Spleen (tissue), 11 donors: ENCODE measurements around the gene TTI1. TPM values are rescaled to one million over a fixed set of nuclear protein-coding genes. Genes with fewer than 3 reads are reported as not detected.

Experiments
- DNase-seq: peaks from one replicate; pipeline ENCODE4 v3.0.0-alpha.2; 2020
- H3K27ac ChIP-seq, 8 donors: fragments of 200-600 bp; sonication (generic) in 7 of 8; 1 replicate in 4 of 8; 2 replicates in 4 of 8; pipeline versions ENCODE4 v1.5.0 to v1.8.0; 2016 to 2021; ENCODE audit warnings: inconsistent platforms in 4 of 8, mild to moderate bottlenecking in 4 of 8, moderate library complexity in 1 of 8
- H3K27me3 ChIP-seq, 7 donors: fragments of 200-600 bp; sonication (generic) in 6 of 7; replicated peaks in 1 of 7; 1 replicate in 4 of 7; 2 replicates in 3 of 7; pipeline versions ENCODE4 v1.5.0 to v1.8.0; 2016 to 2021; ENCODE audit warnings: inconsistent platforms in 3 of 7, mild to moderate bottlenecking in 1 of 7
- H3K36me3 ChIP-seq, 6 donors: fragments of 200-600 bp; sonication (generic) in 5 of 6; 1 replicate in 4 of 6; 2 replicates in 2 of 6; pipeline versions ENCODE4 v1.5.0 to v1.8.0; 2016 to 2021; ENCODE audit warnings: inconsistent platforms in 2 of 6
- H3K4me1 ChIP-seq, 6 donors: fragments of 200-600 bp; sonication (generic) in 5 of 6; 1 replicate in 3 of 6; 2 replicates in 3 of 6; pipeline versions ENCODE4 v1.5.0 to v1.8.0; 2016 to 2021; ENCODE audit warnings: inconsistent platforms in 3 of 6
- H3K4me3 ChIP-seq, 8 donors: fragments of 200-600 bp; sonication (generic) in 7 of 8; 1 replicate in 4 of 8; 2 replicates in 4 of 8; pipeline versions ENCODE4 v1.5.0 to v1.8.0; 2016 to 2021; ENCODE audit warnings: inconsistent platforms in 4 of 8, mild to moderate bottlenecking in 4 of 8, moderate library complexity in 2 of 8
- H3K9me3 ChIP-seq, 8 donors: fragments of 200-600 bp; sonication (generic) in 7 of 8; 1 replicate in 4 of 8; 2 replicates in 4 of 8; pipeline versions ENCODE4 v1.5.0 to v1.8.0; 2016 to 2021; ENCODE audit warnings: inconsistent platforms in 4 of 8
- POLR2A ChIP-seq, 3 donors: fragments of 450-650 bp; IDR thresholded peaks; one replicate each; pipeline ENCODE4 v1.5.1; 2017; ENCODE audit warnings: antibody characterized with exemption in 3 of 3, mild to moderate bottlenecking in 1 of 3
- POLR2AphosphoS5 ChIP-seq, 3 donors: sonication (generic); formaldehyde crosslinking; IDR thresholded peaks; one replicate each; pipeline ENCODE4 v1.5.1; 2017; ENCODE audit warnings: antibody characterized with exemption in 3 of 3
- WGBS, 5 donors: extraction: QIAGEN DNeasy Blood & Tissue Kit in 3 of 5; methylation state at CpG; one replicate each; pipeline versions ENCODE4 v1.1.5 to v1.1.7; 2013 to 2018; 5-methylcytosine and 5-hydroxymethylcytosine counted together
- intact Hi-C: fragments of 100-400 bp; cut with DNase I; formaldehyde crosslinking; loops from one replicate; pipeline ENCODE4 v1.15.0; 2023; ENCODE audit warnings: low total_unique reads
- polyA plus RNA-seq, 3 donors: library from polyadenylated mRNA; stranded (reverse); fragments of 200-250 nt; gene quantifications; one replicate each; pipeline ENCODE4 v1.2.1, GENCODE V29; 2013
- total RNA-seq, 7 donors: library from RNA; depleted of rRNA in 3 of 7; stranded (reverse); fragments of >200 nt in 3 of 7; fragmentation: NEBNext Ultra II Directional in 4 of 7; extraction: Animal tissue kit (Norgen Biotek cat#: 25700) in 4 of 7; gene quantifications; one replicate each; pipeline versions ENCODE4 v1.1.0 to v1.2.1, GENCODE V29; 2016 to 2021
- TF ChIP-seq, protein P1 (sequence below), 11 experiments: fragments of 200-600 bp in 7 of 11; fragments of 450-650 bp in 4 of 11; sonication (generic) in 4 of 11; IDR thresholded peaks in 8 of 11; conservative IDR thresholded peaks in 3 of 11; 1 replicate in 7 of 11; 2 replicates in 4 of 11; pipeline versions ENCODE4 v1.4.0 to v1.8.0; 2016 to 2021; ENCODE audit warnings: antibody characterized with exemption in 11 of 11, inconsistent platforms in 4 of 11, mild to moderate bottlenecking in 1 of 11
- donor health status: healthy with polysubstance abuse.
- donor health status: DM: no; HTN: no; CAD: no; lungs with moderate emphysema.
- donor health status: DM: no; HTN: no; CAD: no.
- donor health status: Bipolar disorder and iron deficiency.
- donor health status: healthy.
- donor health status: DM: no; HTN: no; CAD: no.
- donor health status: DM: yes; HTN: yes; CAD: no.

The TTI1 gene
- total and polyA plus RNA-seq, 10 donors, result 5.9 to 25.2 (median 19.1) TPM

DNA sequence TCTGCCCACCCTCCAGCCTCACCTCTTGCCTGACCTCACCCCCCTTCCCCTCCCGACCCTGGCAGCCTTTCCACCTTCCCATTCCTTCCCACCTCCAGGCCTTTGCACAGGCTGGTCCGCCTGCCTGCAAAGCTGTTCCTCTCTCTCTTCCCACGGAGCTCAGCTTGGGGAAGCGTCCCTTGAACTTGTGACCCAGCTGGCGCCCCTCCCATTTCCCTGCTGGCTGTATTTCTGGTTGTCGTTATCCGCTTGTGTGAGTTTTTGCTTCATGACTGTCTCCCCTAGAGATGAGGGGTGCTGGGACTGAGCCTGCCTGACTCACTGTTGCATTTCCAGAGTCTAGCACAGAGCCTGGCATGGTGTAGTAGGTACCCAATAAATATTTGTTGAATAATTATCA lies 97.8 kb downstream of the TTI1 start:
- no peak overlapping the region for H3K27ac ChIP-seq
- no peak overlapping the region for H3K4me3 ChIP-seq
- no peaks in the 10 kb centered on the region for H3K27me3 ChIP-seq
- 41 to 69% (median 43%) methylated on average over 7 of the region's 7 CpGs for WGBS, 5 donors
- H3K4me1 ChIP-seq, result peaks cover 0 to 23% (median 13%) of the 10 kb centered on the region in 6 donors
- DNase-seq, result peak; percentile 84
- no peaks in the 10 kb centered on the region for H3K9me3 ChIP-seq
- intact Hi-C loops, result no loop called here
- TF ChIP-seq POLR2A (IDR thresholded peaks at IDR 0.05), result no peak
- TF ChIP-seq, protein P1, sequence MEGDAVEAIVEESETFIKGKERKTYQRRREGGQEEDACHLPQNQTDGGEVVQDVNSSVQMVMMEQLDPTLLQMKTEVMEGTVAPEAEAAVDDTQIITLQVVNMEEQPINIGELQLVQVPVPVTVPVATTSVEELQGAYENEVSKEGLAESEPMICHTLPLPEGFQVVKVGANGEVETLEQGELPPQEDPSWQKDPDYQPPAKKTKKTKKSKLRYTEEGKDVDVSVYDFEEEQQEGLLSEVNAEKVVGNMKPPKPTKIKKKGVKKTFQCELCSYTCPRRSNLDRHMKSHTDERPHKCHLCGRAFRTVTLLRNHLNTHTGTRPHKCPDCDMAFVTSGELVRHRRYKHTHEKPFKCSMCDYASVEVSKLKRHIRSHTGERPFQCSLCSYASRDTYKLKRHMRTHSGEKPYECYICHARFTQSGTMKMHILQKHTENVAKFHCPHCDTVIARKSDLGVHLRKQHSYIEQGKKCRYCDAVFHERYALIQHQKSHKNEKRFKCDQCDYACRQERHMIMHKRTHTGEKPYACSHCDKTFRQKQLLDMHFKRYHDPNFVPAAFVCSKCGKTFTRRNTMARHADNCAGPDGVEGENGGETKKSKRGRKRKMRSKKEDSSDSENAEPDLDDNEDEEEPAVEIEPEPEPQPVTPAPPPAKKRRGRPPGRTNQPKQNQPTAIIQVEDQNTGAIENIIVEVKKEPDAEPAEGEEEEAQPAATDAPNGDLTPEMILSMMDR (IDR thresholded peaks at IDR 0.05 in 8 of 11, conservative IDR thresholded peaks at IDR 0.05 in 3 of 11), result no peak
- peak in 2 of 3 donors; percentile 63 to 66 for TF ChIP-seq POLR2AphosphoS5 (IDR thresholded peaks at IDR 0.05)
- no peaks in the 10 kb centered on the region for H3K36me3 ChIP-seq

DNA sequence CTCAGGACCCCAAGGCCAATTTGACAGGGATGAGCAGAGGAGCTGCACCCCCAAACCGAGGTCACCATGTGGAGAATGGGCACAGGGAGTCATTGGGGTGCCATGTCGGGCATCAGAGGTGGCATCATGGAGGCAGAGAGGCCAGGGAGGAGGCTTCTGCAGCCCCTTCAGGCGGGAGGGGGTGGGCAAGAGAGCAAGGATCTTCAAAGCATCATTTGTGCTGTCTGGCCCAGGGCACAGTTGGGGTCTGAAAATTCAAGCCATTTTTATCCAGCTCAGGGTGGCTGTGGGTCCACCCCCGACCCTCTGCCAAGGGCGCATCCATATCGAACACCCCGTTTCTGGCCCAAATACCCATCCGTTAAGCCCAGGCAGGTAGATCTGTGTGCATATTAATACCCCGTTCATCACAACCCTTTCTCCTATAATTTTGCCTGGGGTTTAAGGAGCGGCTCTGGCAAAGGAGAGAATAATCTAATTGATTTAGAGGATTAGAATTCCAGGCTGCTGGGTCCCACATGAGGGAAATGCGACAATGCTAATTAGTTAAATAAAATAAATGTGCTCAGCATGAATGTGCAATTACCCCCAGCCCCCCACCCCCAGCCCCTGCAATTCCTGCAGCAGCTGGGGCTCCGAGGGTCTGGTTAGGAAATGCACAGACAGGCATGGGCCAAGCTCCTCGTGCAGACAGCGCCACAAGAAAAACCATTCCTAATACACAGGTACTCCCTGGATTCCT lies 98.5 kb downstream of the TTI1 start:
- H3K9me3 ChIP-seq, result no peaks in the 10 kb centered on the region
- no peaks in the 10 kb centered on the region for H3K36me3 ChIP-seq
- no peak overlapping the region for H3K4me3 ChIP-seq
- TF ChIP-seq POLR2A (IDR thresholded peaks at IDR 0.05) (no peak), POLR2AphosphoS5 (IDR thresholded peaks at IDR 0.05) (no peak)
- TF ChIP-seq, protein P1 (IDR thresholded peaks at IDR 0.05 in 8 of 11, conservative IDR thresholded peaks at IDR 0.05 in 3 of 11), result no peak
- H3K4me1 ChIP-seq, result peaks cover 0 to 20% (median 12%) of the 10 kb centered on the region in 6 donors
- H3K27me3 ChIP-seq, result no peaks in the 10 kb centered on the region
- 77 to 88% (median 85%) methylated on average over 14 of the region's 14 CpGs for WGBS, 5 donors
- H3K27ac ChIP-seq, result no peak overlapping the region
- intact Hi-C loops, result no loop called here
- peak; percentile 54 for DNase-seq

DNA sequence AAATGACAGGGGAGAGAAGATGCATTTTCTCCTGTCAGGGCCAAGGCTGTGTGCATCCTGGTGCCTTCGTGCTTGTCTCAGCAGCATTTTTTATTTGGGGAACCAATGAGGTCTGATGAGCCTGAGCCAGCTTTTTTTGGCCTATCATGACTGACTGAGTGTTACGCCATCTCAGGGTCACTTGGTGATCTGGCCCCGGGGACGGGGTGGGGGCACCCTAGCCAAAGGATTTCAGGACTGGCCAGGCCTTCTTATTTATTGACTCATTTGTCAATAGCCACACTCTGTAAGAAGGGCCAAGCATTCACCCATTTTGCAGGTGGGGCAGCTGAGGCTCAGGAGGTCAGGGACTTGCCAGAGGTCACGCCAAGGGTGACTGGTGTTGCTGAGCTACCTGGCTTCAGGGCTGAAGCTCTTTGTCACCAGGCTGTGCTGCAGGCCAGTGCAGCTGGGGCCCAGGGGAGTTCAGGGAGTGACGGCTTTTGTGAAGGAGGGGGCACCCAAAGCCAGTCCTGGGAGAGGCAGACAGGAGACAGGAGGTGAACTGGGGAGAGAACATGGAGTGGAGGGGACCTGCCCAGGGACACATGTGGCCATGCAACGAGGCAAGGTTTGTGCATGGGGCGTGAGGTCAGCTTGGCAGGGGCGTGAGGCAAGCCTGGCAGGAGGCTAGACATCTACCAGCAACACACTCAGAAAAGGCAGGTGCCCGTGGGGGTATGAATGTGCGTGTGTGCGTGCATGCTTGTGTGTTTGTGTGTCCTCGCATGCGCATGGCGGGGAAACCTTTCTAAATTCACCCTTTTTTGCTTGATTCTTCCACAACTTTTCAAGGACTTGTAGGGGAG lies 99.2 kb downstream of the TTI1 start:
- 84 to 89% (median 85%) methylated on average over 14 to 15 of the region's 15 CpGs for WGBS, 5 donors
- intact Hi-C loops, result no loop called here
- no peaks in the 10 kb centered on the region for H3K36me3 ChIP-seq
- H3K27me3 ChIP-seq, result no peaks in the 10 kb centered on the region
- no peak overlapping the region for H3K27ac ChIP-seq
- H3K9me3 ChIP-seq, result no peaks in the 10 kb centered on the region
- peaks cover 0 to 20% (median 9%) of the 10 kb centered on the region in 6 donors for H3K4me1 ChIP-seq
- peak; percentile 60 for DNase-seq
- TF ChIP-seq, protein P1 (IDR thresholded peaks at IDR 0.05 in 8 of 11, conservative IDR thresholded peaks at IDR 0.05 in 3 of 11), result no peak
- TF ChIP-seq POLR2A (IDR thresholded peaks at IDR 0.05) (no peak), POLR2AphosphoS5 (IDR thresholded peaks at IDR 0.05) (no peak)
- no peak overlapping the region for H3K4me3 ChIP-seq

Other genes with a start within 250 kb of the TTI1 start
- gene VSTM2L, start 130.3 kb downstream of the TTI1 start, total RNA-seq, result 10 to 100 TPM; 12.9 to 88.7 (median 34.9) TPM
- gene VSTM2L, start 130.3 kb downstream of the TTI1 start, polyA plus RNA-seq, result 10 to 100 TPM in 1 of 3 donors, 1 to 10 TPM in 2; 1.7 to 13.5 (median 2.9) TPM
- 10 to 100 TPM; 26.9 to 42.0 (median 35.5) TPM for gene RPRD1B, start 290 bp upstream of the TTI1 start, total RNA-seq
- gene RPRD1B, start 290 bp upstream of the TTI1 start, polyA plus RNA-seq, result 10 to 100 TPM in 1 of 3 donors, 1 to 10 TPM in 2; 7.1 to 11.1 (median 7.9) TPM
- 100 to 1,000 TPM in 1 of 7 donors, 10 to 100 TPM in 6; 60.2 to 167 (median 87.6) TPM for gene TGM2, start 131.8 kb upstream of the TTI1 start, total RNA-seq
- 10 to 100 TPM in 2 of 3 donors, 1 to 10 TPM in 1; 9.3 to 35.3 (median 19.8) TPM for gene TGM2, start 131.8 kb upstream of the TTI1 start, polyA plus RNA-seq
- gene KIAA1755, start 227.3 kb upstream of the TTI1 start, total RNA-seq, result 1 to 10 TPM in 6 of 7 donors, under 1 TPM in 1; 0.51 to 5.3 (median 3.5) TPM
- gene KIAA1755, start 227.3 kb upstream of the TTI1 start, polyA plus RNA-seq, result 1 to 10 TPM; 4.6 to 7.3 (median 4.8) TPM